Measurements from ENCODE around the gene MYO18A.
"Not testable (repeated sequence)": the region's sequence is repeated elsewhere in the genome, so short reads cannot be mapped to it uniquely, and the experiment has no call there.

Gene MYO18A

GRCh38 chr17:29147228-29147627, 33.0 kb downstream of the MYO18A start:
- DNase-seq = not testable (repeated sequence)

- DNase-seq = no peak
Measured at GRCh38 chr17:29146369-29146972, 33.7 kb downstream of the MYO18A start.

GRCh38 chr17:29145289-29146073, 34.7 kb downstream of the MYO18A start:
- DNase-seq = peak; percentile 11 to 26

GRCh38 chr17:29143894-29144293, 36.3 kb downstream of the MYO18A start:
- no peak for DNase-seq

DNA sequence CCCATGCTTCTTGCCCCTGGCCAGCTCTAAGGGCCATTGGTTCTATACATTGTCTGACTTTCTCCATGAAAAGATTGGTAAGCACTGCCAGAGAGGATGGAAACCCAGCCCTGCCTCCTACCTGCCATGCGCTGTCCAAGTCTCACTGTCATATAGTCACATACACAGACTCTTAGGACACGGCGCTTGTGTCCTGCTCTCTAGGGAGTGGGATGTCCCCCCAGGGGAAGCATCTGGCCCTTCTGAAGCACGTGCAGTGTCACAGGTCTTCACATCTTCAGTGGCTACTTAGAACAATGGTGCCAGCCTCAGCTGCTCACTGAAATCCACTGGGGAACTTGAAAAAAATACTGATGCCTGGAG, 38.7 kb downstream of the MYO18A start:
- DNase-seq = no peak

GRCh38 chr17:29140631-29141513, 39.3 kb downstream of the MYO18A start:
- DNase-seq = no peak

DNA sequence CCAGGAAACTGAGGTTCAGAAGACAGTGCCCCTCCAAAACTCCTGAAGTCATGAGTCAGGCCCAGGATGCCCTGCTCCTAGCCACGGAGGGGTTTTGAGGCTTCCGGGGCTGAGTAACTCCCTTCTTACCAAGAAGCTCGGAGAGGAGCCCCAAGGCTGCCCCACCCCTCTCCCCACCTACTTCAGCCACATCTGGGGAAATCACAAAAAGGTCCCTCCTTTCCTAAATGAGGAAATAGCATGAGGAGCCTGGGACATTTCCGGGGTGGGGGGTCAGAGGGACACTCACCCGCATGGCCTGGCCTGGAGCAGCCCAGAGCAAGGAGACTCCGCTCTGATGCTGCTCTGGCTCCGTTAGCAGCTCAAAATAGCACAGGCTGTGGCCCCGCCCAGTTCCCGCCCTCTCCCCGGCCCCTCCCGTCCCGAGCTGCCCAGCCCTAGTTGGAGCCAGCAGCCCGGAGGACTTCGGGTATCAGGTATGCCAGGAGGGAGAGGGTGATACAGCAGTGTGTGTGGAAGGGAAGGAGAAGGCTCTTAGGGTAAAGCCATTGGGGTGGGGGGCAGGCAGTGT, 40.1 kb downstream of the MYO18A start:
- no peak for DNase-seq

- no peak for DNase-seq
Measured at GRCh38 chr17:29138971-29139691, 41.1 kb downstream of the MYO18A start.

DNA sequence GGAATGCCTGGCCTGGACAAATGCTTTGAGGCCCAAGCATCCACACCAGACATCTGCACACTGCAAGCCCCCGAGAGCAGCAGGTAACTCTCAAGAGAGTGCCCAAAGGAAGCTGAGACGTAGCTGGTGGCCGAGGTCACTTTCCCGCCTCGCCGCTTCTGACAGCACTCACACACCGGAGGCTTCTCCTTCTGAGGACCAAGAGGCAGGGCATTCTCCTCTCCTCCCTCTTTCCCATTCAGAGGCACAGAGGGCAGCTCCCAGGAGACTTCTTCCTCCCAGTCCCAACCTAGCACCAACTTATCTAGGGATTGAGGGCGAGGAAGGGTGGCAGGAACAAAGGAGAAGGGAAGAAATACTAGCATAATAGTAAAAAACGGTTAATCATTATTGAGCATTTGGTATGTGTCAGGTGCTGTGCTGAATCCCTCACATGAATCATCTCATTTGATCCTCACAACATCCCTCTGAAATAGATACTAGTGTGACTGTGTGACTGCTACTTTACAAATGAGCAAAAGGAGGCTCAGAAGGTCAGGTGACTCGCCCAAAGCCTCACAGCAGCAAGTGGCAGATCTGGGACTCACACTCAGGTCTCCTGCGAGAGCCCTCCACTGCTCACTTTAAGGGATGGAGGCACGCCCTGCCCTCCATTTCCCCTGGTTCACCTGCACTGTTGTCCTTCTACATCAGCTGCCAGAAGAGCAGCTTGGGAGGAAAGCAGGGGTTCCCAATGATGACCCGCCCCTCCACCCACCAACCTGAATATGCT, 41.8 kb downstream of the MYO18A start:
- no peak for DNase-seq

DNA sequence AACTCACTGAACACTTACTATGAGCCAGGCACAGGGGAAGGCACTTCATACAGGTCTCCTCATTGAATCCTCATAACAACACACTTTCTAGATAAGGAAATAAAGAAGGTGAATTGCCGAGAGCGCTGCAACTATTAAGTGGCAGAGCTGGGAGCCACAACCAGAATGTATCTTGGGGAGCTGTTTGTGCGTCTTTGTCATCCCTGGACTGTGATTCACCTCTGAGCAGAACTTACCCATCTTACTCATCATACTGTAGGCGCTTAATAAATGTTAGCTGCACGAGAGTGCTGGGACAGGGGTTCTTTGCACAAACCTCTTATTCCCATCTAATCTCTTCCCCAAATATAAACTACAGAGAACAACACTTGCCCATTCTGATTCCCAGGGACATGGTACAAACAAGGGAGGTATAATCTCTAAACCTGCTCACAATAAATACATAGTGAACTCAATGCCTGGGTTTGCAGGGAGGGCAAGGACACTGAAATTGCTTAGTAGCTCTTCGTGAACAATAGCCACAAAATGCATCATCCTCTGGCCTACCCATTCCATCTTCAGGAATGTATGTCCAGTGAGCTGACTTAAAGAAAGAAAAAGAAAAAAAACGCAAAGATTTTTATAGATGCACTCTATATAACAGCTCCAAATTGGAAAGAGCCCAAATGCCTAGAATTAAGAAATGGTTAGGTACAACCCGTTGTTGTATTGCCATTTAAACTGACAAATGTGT, 43.0 kb downstream of the MYO18A start:
- no peak for DNase-seq

- DNase-seq = no peak
Measured at GRCh38 chr17:29135464-29135863, 44.7 kb downstream of the MYO18A start.

- DNase-seq = no peak
Measured at GRCh38 chr17:29133121-29133713, 47.0 kb downstream of the MYO18A start.

GRCh38 chr17:29131814-29132682, 48.1 kb downstream of the MYO18A start:
- no peak for DNase-seq

GRCh38 chr17:29129731-29130130, 50.5 kb downstream of the MYO18A start:
- DNase-seq = no peak

- DNase-seq = no peak
Measured at GRCh38 chr17:29127840-29128239, 52.4 kb downstream of the MYO18A start.

DNA sequence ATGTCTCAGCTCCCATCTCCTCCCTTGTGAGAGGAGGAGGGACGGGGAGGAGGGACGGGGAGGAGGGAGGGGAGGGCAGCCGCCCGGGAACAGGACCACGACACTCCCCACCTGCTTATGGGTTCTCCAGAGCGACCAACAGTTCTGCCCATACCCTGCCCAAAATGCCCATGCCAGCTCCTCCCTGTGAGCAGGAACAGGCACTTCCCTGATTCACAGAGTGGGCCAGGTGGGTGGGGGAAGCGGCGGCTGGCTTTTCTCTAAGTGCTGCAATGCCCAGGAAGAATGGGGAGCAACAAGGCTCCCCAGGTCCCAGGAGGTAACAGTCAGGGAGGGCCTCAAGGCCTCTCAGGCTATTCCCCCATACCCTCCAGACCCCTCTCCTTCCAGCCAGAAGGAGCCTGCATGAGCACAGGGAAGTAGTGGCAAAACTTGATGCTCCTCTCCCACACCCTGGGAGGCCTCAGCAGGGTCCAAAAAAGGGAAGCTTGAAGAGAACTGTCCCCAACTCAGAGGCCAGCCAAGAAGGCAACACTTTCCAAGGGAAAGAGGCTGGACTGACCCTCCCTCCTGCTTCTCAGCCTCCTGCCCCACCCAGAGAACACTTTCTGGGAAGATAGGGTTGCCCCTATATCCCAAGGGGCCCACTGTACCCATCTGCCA, 53.8 kb downstream of the MYO18A start:
- DNase-seq = no peak

GRCh38 chr17:29125651-29126050, 54.5 kb downstream of the MYO18A start:
- DNase-seq = no peak

GRCh38 chr17:29124925-29125273, 55.3 kb downstream of the MYO18A start:
- DNase-seq = no peak

Measured in NCI-H1930 (cell line).